ENCODE measurements around the gene SIVA1. TPM values are rescaled to one million over a fixed set of nuclear protein-coding genes. Genes with fewer than 3 reads are reported as not detected.

The SIVA1 gene
- total and polyA plus RNA-seq, 4 donors: 67.5 to 212 (median 128) TPM

- no peaks in the 10 kb centered on the region for H3K27me3 ChIP-seq (ENCODE audit: control insufficient read depth in 3 of 3, insufficient read depth in 3 of 3, low read length in 2 of 3)
- H3K9me3 ChIP-seq (ENCODE audit: control insufficient read depth in 4 of 4, insufficient read depth in 3 of 4, low read length in 3 of 4): no peaks in the 10 kb centered on the region
- peaks cover 0 to 84% (median 10%) of the 10 kb centered on the region in 4 donors for H3K36me3 ChIP-seq (ENCODE audit: control insufficient read depth in 4 of 4, insufficient read depth in 4 of 4, low read length in 4 of 4)
- H3K9ac ChIP-seq (ENCODE audit: insufficient read depth in 1 of 2, low read length in 2 of 2): no peak overlapping the region
- no peak overlapping the region for H3K27ac ChIP-seq (ENCODE audit: low read depth in 1 of 2, low read length in 1 of 2)
- ATAC-seq (ENCODE audit: insufficient read depth, low FRiP score) (no peak), DNase-seq (no peak)
- no peak overlapping the region for H3K4me3 ChIP-seq
- no peaks in the 10 kb centered on the region for H3K4me1 ChIP-seq (ENCODE audit: control insufficient read depth in 5 of 5, insufficient read depth in 5 of 5, low read length in 5 of 5)
- 90 to 91% methylated on average over 18 of the region's 18 CpGs for WGBS, 2 donors
- TF ChIP-seq, protein P1, sequence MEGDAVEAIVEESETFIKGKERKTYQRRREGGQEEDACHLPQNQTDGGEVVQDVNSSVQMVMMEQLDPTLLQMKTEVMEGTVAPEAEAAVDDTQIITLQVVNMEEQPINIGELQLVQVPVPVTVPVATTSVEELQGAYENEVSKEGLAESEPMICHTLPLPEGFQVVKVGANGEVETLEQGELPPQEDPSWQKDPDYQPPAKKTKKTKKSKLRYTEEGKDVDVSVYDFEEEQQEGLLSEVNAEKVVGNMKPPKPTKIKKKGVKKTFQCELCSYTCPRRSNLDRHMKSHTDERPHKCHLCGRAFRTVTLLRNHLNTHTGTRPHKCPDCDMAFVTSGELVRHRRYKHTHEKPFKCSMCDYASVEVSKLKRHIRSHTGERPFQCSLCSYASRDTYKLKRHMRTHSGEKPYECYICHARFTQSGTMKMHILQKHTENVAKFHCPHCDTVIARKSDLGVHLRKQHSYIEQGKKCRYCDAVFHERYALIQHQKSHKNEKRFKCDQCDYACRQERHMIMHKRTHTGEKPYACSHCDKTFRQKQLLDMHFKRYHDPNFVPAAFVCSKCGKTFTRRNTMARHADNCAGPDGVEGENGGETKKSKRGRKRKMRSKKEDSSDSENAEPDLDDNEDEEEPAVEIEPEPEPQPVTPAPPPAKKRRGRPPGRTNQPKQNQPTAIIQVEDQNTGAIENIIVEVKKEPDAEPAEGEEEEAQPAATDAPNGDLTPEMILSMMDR (IDR thresholded peaks at IDR 0.05; ENCODE audit: control extremely low read depth, extremely low read depth): no peak
Measured at GRCh38 chr14:104715416-104715815, 37.5 kb upstream of the SIVA1 start.

DNA sequence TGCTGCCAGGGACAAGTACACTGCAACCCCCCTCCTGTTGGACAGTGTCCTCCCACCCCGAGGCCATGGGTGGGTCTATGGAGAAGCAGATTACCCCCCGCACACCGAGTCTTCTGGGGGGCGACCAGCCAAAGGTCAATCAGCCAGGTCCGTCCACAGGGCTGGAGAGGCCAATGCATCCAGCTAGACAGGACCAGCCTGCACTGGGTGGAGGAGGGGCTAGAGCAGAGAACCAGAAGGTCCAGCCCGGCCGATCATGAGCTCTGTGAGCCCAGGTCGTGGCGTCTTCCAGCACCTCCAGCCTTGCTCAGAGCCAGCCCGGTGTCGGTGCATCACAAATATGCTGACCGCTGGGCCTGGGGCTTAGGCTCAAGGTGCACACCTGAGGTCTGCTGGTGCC, 37.1 kb upstream of the SIVA1 start:
- TF ChIP-seq, protein P1 (IDR thresholded peaks at IDR 0.05; ENCODE audit: control extremely low read depth, extremely low read depth): no peak
- H3K36me3 ChIP-seq (ENCODE audit: control insufficient read depth in 4 of 4, insufficient read depth in 4 of 4, low read length in 4 of 4): peaks cover 0 to 80% (median 10%) of the 10 kb centered on the region in 4 donors
- H3K27ac ChIP-seq (ENCODE audit: low read depth in 1 of 2, low read length in 1 of 2): no peak overlapping the region
- no peaks in the 10 kb centered on the region for H3K27me3 ChIP-seq (ENCODE audit: control insufficient read depth in 3 of 3, insufficient read depth in 3 of 3, low read length in 2 of 3)
- DNase-seq (no peak), ATAC-seq (ENCODE audit: insufficient read depth, low FRiP score) (no peak)
- H3K9ac ChIP-seq (ENCODE audit: insufficient read depth in 1 of 2, low read length in 2 of 2): no peak overlapping the region
- H3K9me3 ChIP-seq (ENCODE audit: control insufficient read depth in 4 of 4, insufficient read depth in 3 of 4, low read length in 3 of 4): no peaks in the 10 kb centered on the region
- 95% methylated on average over 12 of the region's 12 CpGs for WGBS, 2 donors
- no peaks in the 10 kb centered on the region for H3K4me1 ChIP-seq (ENCODE audit: control insufficient read depth in 5 of 5, insufficient read depth in 5 of 5, low read length in 5 of 5)
- H3K4me3 ChIP-seq: no peak overlapping the region

DNA sequence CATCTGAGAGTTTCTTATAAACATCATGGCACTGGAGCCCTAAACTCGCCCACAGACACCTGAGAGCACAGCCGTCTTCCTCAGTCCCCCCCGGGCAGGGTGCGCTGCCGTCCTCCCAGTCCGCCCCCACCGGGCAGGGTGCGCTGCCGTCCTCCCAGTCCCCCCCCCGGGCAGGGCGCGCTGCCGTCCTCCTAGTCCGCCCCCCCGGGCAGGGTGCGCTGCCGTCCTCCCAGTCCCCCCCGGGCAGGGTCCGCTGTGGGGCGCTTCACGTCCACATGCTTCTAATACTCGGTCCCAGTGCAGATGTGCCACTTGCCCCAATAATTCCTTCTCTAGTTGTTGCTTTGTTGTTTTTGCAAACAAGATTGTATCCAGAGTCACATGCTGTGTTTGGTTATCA, 35.8 kb upstream of the SIVA1 start:
- no peak overlapping the region for H3K27ac ChIP-seq (ENCODE audit: low read depth in 1 of 2, low read length in 1 of 2)
- peaks cover 0 to 70% (median 7%) of the 10 kb centered on the region in 4 donors for H3K36me3 ChIP-seq (ENCODE audit: control insufficient read depth in 4 of 4, insufficient read depth in 4 of 4, low read length in 4 of 4)
- no peak for ATAC-seq (ENCODE audit: insufficient read depth, low FRiP score)
- no peak for DNase-seq
- no peaks in the 10 kb centered on the region for H3K27me3 ChIP-seq (ENCODE audit: control insufficient read depth in 3 of 3, insufficient read depth in 3 of 3, low read length in 2 of 3)
- no peak overlapping the region for H3K9ac ChIP-seq (ENCODE audit: insufficient read depth in 1 of 2, low read length in 2 of 2)
- 88 to 95% methylated on average over 22 of the region's 22 CpGs for WGBS, 2 donors
- no peaks in the 10 kb centered on the region for H3K9me3 ChIP-seq (ENCODE audit: control insufficient read depth in 4 of 4, insufficient read depth in 3 of 4, low read length in 3 of 4)
- H3K4me1 ChIP-seq (ENCODE audit: control insufficient read depth in 5 of 5, insufficient read depth in 5 of 5, low read length in 5 of 5): no peaks in the 10 kb centered on the region
- no peak overlapping the region for H3K4me3 ChIP-seq
- TF ChIP-seq, protein P1 (IDR thresholded peaks at IDR 0.05; ENCODE audit: control extremely low read depth, extremely low read depth): no peak

GRCh38 chr14:104717646-104718045, 35.3 kb upstream of the SIVA1 start:
- H3K4me1 ChIP-seq (ENCODE audit: control insufficient read depth in 5 of 5, insufficient read depth in 5 of 5, low read length in 5 of 5): no peaks in the 10 kb centered on the region
- H3K27ac ChIP-seq (ENCODE audit: low read depth in 1 of 2, low read length in 1 of 2): no peak overlapping the region
- H3K9ac ChIP-seq (ENCODE audit: insufficient read depth in 1 of 2, low read length in 2 of 2): no peak overlapping the region
- ATAC-seq (ENCODE audit: insufficient read depth, low FRiP score): no peak
- TF ChIP-seq, protein P1 (IDR thresholded peaks at IDR 0.05; ENCODE audit: control extremely low read depth, extremely low read depth): no peak
- H3K36me3 ChIP-seq (ENCODE audit: control insufficient read depth in 4 of 4, insufficient read depth in 4 of 4, low read length in 4 of 4): peaks cover 0 to 66% (median 7%) of the 10 kb centered on the region in 4 donors
- DNase-seq: no peak
- H3K4me3 ChIP-seq: no peak overlapping the region
- WGBS, 2 donors: 83 to 86% methylated on average over 20 of the region's 20 CpGs
- no peaks in the 10 kb centered on the region for H3K9me3 ChIP-seq (ENCODE audit: control insufficient read depth in 4 of 4, insufficient read depth in 3 of 4, low read length in 3 of 4)
- no peaks in the 10 kb centered on the region for H3K27me3 ChIP-seq (ENCODE audit: control insufficient read depth in 3 of 3, insufficient read depth in 3 of 3, low read length in 2 of 3)
